GM18861 (cell line): Measurements from ENCODE around the gene ROS1.
"Not testable (repeated sequence)": the region's sequence is repeated elsewhere in the genome, so short reads cannot be mapped to it uniquely, and the experiment has no call there.

ENCODE experiments used
- ATAC-seq: cut with Tn5 transposase; IDR thresholded peaks from one replicate; pipeline ENCODE4 v1.9.1; 2021; ENCODE audit not compliant: unreplicated experiment

The ROS1 gene

GRCh38 chr6:117384659-117385058, 41.1 kb downstream of the ROS1 start:
- ATAC-seq, result no peak

GRCh38 chr6:117381749-117382148, 44.0 kb downstream of the ROS1 start:
- no peak for ATAC-seq

- ATAC-seq, result no peak
Observed at GRCh38 chr6:117380298-117380697, 45.4 kb downstream of the ROS1 start.

- ATAC-seq, result no peak
Observed at GRCh38 chr6:117375446-117375845, 50.3 kb downstream of the ROS1 start.

GRCh38 chr6:117373211-117373813, 52.4 kb downstream of the ROS1 start:
- no peak for ATAC-seq

GRCh38 chr6:117372289-117372688, 53.5 kb downstream of the ROS1 start:
- ATAC-seq, result not testable (repeated sequence)

- ATAC-seq, result no peak
Observed at GRCh38 chr6:117371492-117371891, 54.2 kb downstream of the ROS1 start.

- ATAC-seq, result no peak
Observed at GRCh38 chr6:117359581-117359980, 66.2 kb downstream of the ROS1 start.

- no peak for ATAC-seq
Observed at GRCh38 chr6:117354671-117355070, 71.1 kb downstream of the ROS1 start.

- peak; percentile 72 for ATAC-seq
Observed at GRCh38 chr6:117352466-117353081, 73.2 kb downstream of the ROS1 start.

- no peak for ATAC-seq
Observed at GRCh38 chr6:117351521-117351920, 74.2 kb downstream of the ROS1 start.

- no peak for ATAC-seq
Observed at GRCh38 chr6:117346142-117346930, 79.4 kb downstream of the ROS1 start.

- no peak for ATAC-seq
Observed at GRCh38 chr6:117345292-117345610, 80.5 kb downstream of the ROS1 start.

- ATAC-seq, result no peak
Observed at GRCh38 chr6:117344444-117345291, 81.1 kb downstream of the ROS1 start.

- ATAC-seq, result no peak
Observed at GRCh38 chr6:117338567-117338966, 87.2 kb downstream of the ROS1 start.

GRCh38 chr6:117329926-117330325, 95.8 kb downstream of the ROS1 start:
- ATAC-seq, result no peak

- no peak for ATAC-seq
Observed at GRCh38 chr6:117328500-117328899, 97.2 kb downstream of the ROS1 start.

GRCh38 chr6:117328005-117328389, 97.7 kb downstream of the ROS1 start:
- ATAC-seq, result no peak

GRCh38 chr6:117327149-117328004, 98.4 kb downstream of the ROS1 start:
- no peak for ATAC-seq

GRCh38 chr6:117326396-117326795, 99.3 kb downstream of the ROS1 start:
- ATAC-seq, result no peak

- ATAC-seq, result no peak
Observed at GRCh38 chr6:117317261-117317660, 108.5 kb downstream of the ROS1 start.
